Astrocyte of the spinal cord (primary cell): Measurements from ENCODE around the gene FANCD2OS.

ENCODE experiments used
- DNase-seq: peaks from one replicate; pipeline ENCODE4 v3.0.0; 2011; ENCODE audit warnings: low read depth, low spot score
- H3K4me3 ChIP-seq: 2 replicates; pipeline ENCODE4 v1.5.1; 2011; ENCODE audit warnings: low read depth, mild to moderate bottlenecking, low read length, moderate library complexity
- CTCF ChIP-seq: IDR thresholded peaks from 2 replicates; pipeline ENCODE4 v1.5.1; 2012; ENCODE audit warnings: low read depth, mild to moderate bottlenecking, low read length, inconsistent platforms
- in situ Hi-C: cut with HindIII; loops from 2 replicates; pipeline ENCODE4 v1.10.0; 2017; ENCODE audit warnings: low sequenced_read_pairs

Gene FANCD2OS

GRCh38 chr3:10121064-10121463, 13.0 kb upstream of the FANCD2OS start:
- in situ Hi-C loops, result no loop called here
- no peak for TF ChIP-seq CTCF
- H3K4me3 ChIP-seq, result no peak overlapping the region
- no peak for DNase-seq

GRCh38 chr3:10119376-10119775, 11.3 kb upstream of the FANCD2OS start:
- TF ChIP-seq CTCF, result no peak
- in situ Hi-C loops, result no loop called here
- no peak for DNase-seq
- H3K4me3 ChIP-seq, result no peak overlapping the region

- DNase-seq, result no peak
- no peak for TF ChIP-seq CTCF
- no peak overlapping the region for H3K4me3 ChIP-seq
- in situ Hi-C loops, result no loop called here
These were observed 8.9 kb upstream of the FANCD2OS start for GRCh38 chr3:10116928-10117327.

- no peak for TF ChIP-seq CTCF
- in situ Hi-C loops, result no loop called here
- peak overlapping the region; percentile 99 for H3K4me3 ChIP-seq
- no peak for DNase-seq
These were observed 8.0 kb upstream of the FANCD2OS start for GRCh38 chr3:10116138-10116460.

- in situ Hi-C loops, result no loop called here
- TF ChIP-seq CTCF, result no peak
- H3K4me3 ChIP-seq, result peak within 1 kb of the TSS; percentile 99
- peak; percentile 96 for DNase-seq
These were observed 7.5 kb upstream of the FANCD2OS start, which contains the start of gene BRK1 for GRCh38 chr3:10115326-10116137. Gene BRK1 (plus strand): TSS chr3:10115675. CDS start chr3:10115702, 27 bp downstream.

GRCh38 chr3:10106919-10107318, 1.1 kb downstream of the FANCD2OS start:
- TF ChIP-seq CTCF, result no peak
- in situ Hi-C loops, result no loop called here
- no peak for DNase-seq
- no peak overlapping the region for H3K4me3 ChIP-seq

- no peak for DNase-seq
- H3K4me3 ChIP-seq, result no peak overlapping the region
- in situ Hi-C loops, result no loop called here
- no peak for TF ChIP-seq CTCF
These were observed 9.0 kb downstream of the FANCD2OS start for GRCh38 chr3:10099041-10099440.
